ENCODE data around the gene MUC2.

- no peak for TF ChIP-seq CTCF (CRISPR knock-in tag; IDR thresholded peaks at IDR 0.05)
- no peak for TF ChIP-seq JUNB (CRISPR knock-in tag; IDR thresholded peaks at IDR 0.05; ENCODE audit: borderline replicate concordance)
- no peak for TF ChIP-seq POLR2A (IDR thresholded peaks at IDR 0.05; ENCODE audit: insufficient read depth in 1 of 2, low read depth in 2 of 2, low read length in 2 of 2)
- no peak for TF ChIP-seq MAF1 (CRISPR knock-in tag; IDR thresholded peaks at IDR 0.05; ENCODE audit: borderline replicate concordance)
- no peak for TF ChIP-seq SUZ12 (IDR thresholded peaks at IDR 0.05; ENCODE audit: low read depth, low read length)
- TF ChIP-seq HIVEP1 (CRISPR knock-in tag; IDR thresholded peaks at IDR 0.05): no peak
- no peak for TF ChIP-seq KMT2B (CRISPR knock-in tag; IDR thresholded peaks at IDR 0.05)
- no peak for TF ChIP-seq ZNF12 (CRISPR knock-in tag; IDR thresholded peaks at IDR 0.05)
- no peak for TF ChIP-seq ELF4 (CRISPR knock-in tag; IDR thresholded peaks at IDR 0.05; ENCODE audit: borderline replicate concordance)
Observed at GRCh38 chr11:1112351-1113191, 37.9 kb downstream of the MUC2 start.

All from HepG2 (cell line).